Stimulated activated CD4-positive, alpha-beta T cell treated with anti-CD3 and anti-CD28 coated beads, Interleukin-4, amount 100 ng/mL, for 4 hours (primary cell): ENCODE results near the gene PC.
"Not testable (repeated sequence)": the region's sequence is repeated elsewhere in the genome, so short reads cannot be mapped to it uniquely, and the experiment has no call there.

Source experiments
- DNase-seq, 2 experiments: peaks; one replicate each; pipeline ENCODE4 v3.0.0-alpha.2; 2020

Gene PC

GRCh38 chr11:66978229-66978628 lies 20.0 kb upstream of the PC start:
- DNase-seq: no peak

- no peak for DNase-seq
Measured at GRCh38 chr11:66976925-66977324, 18.7 kb upstream of the PC start.

GRCh38 chr11:66976028-66976467 lies 17.9 kb upstream of the PC start:
- DNase-seq: peak; percentile 11 to 27

- no peak for DNase-seq
Measured at GRCh38 chr11:66975405-66976027, 17.3 kb upstream of the PC start.

GRCh38 chr11:66974724-66975404 lies 16.7 kb upstream of the PC start, which contains the start of gene C11orf86:
Gene C11orf86 (plus strand): TSS chr11:66975304. CDS start chr11:66975363, 59 bp downstream.
- no peak for DNase-seq

- DNase-seq: no peak
Measured at GRCh38 chr11:66973956-66974580, 15.9 kb upstream of the PC start.

- DNase-seq: no peak
Measured at GRCh38 chr11:66971488-66971887, 13.3 kb upstream of the PC start.

- no peak for DNase-seq
Measured at GRCh38 chr11:66970807-66971442, 12.7 kb upstream of the PC start.

GRCh38 chr11:66970371-66970806 lies 12.2 kb upstream of the PC start:
- no peak for DNase-seq

GRCh38 chr11:66969584-66970225 lies 11.5 kb upstream of the PC start:
- no peak for DNase-seq

- DNase-seq: no peak
Measured at GRCh38 chr11:66967670-66968425, 9.7 kb upstream of the PC start.

- no peak for DNase-seq
Measured at GRCh38 chr11:66966351-66966750, 8.2 kb upstream of the PC start.

GRCh38 chr11:66964495-66964894 lies 6.3 kb upstream of the PC start:
- DNase-seq: no peak

GRCh38 chr11:66962801-66963200 lies 4.6 kb upstream of the PC start:
- DNase-seq: no peak

- no peak for DNase-seq
Measured at GRCh38 chr11:66962247-66962646, 4.1 kb upstream of the PC start.

GRCh38 chr11:66961691-66962213 lies 3.6 kb upstream of the PC start:
- not testable (repeated sequence) for DNase-seq

GRCh38 chr11:66958956-66959274 lies 732 bp upstream of the PC start:
- peak; percentile 4 to 35 for DNase-seq

GRCh38 chr11:66957971-66958231 lies 282 bp downstream of the PC start:
- no peak for DNase-seq

- no peak for DNase-seq
Measured at GRCh38 chr11:66956689-66957290, 1.4 kb downstream of the PC start.

GRCh38 chr11:66953081-66953833 lies 4.9 kb downstream of the PC start:
- DNase-seq: no peak

GRCh38 chr11:66951927-66952337 lies 6.3 kb downstream of the PC start:
- no peak for DNase-seq
